GM23338 (cell line): ENCODE results near the gene SF3A1. TPM values are rescaled to one million over a fixed set of nuclear protein-coding genes. Genes with fewer than 3 reads are reported as not detected.

Experiments used
- ATAC-seq: fragments of 200-7000 bp; cut with Tn5 transposase; 3 replicates; pipeline ENCODE4 v1.9.1; 2020
- DNase-seq: peaks from one replicate; pipeline ENCODE4 v3.0.0-alpha.2; 2015; ENCODE audit warnings: low spot score
- H2AFZ ChIP-seq: fragments of 200-600 bp; sonication (generic); 2 replicates; pipeline ENCODE4 v1.8.0; 2016; ENCODE audit warnings: antibody characterized with exemption, mild to moderate bottlenecking, moderate library complexity
- H3F3A ChIP-seq: fragments of 200-600 bp; sonication (generic); replicated peaks from 2 replicates; pipeline ENCODE4 v1.8.0; 2017; ENCODE audit warnings: antibody characterized with exemption, mixed run types, low read depth
- H3K27ac ChIP-seq: fragments of 200-600 bp; sonication (generic); 2 replicates; pipeline ENCODE4 v1.6.1; 2016; ENCODE audit warnings: low read depth
- H3K27me3 ChIP-seq: fragments of 200-600 bp; sonication (generic); 2 replicates; pipeline ENCODE4 v1.8.0; 2016; ENCODE audit warnings: mild to moderate bottlenecking, mixed run types, moderate library complexity; ENCODE audit not compliant: insufficient read depth
- H3K36me3 ChIP-seq: fragments of 200-600 bp; sonication (generic); 2 replicates; pipeline ENCODE4 v1.8.0; 2016; ENCODE audit warnings: mild to moderate bottlenecking; ENCODE audit not compliant: insufficient read depth
- H3K4me1 ChIP-seq: fragments of 200-600 bp; sonication (generic); 2 replicates; pipeline ENCODE4 v1.8.0; 2016; ENCODE audit warnings: mild to moderate bottlenecking, moderate library complexity; ENCODE audit not compliant: insufficient read depth
- H3K4me2 ChIP-seq: fragments of 200-600 bp; sonication (generic); 2 replicates; pipeline ENCODE4 v1.7.1; 2017; ENCODE audit warnings: mixed run types
- H3K4me3 ChIP-seq: fragments of 200-600 bp; sonication (generic); 2 replicates; pipeline ENCODE4 v1.6.1; 2016; ENCODE audit warnings: mixed run types
- H3K79me2 ChIP-seq: fragments of 200-600 bp; sonication (generic); replicated peaks from 2 replicates; pipeline ENCODE4 v1.8.0; 2017; ENCODE audit warnings: mild to moderate bottlenecking; ENCODE audit not compliant: insufficient read depth
- H3K9me2 ChIP-seq: fragments of 200-600 bp; sonication (generic); 2 replicates; pipeline ENCODE4 v1.8.0; 2017; ENCODE audit not compliant: insufficient read depth
- H4K20me1 ChIP-seq: fragments of 200-600 bp; sonication (generic); replicated peaks from 2 replicates; pipeline ENCODE4 v1.8.0; 2017; ENCODE audit warnings: mild to moderate bottlenecking; ENCODE audit not compliant: insufficient read depth
- H3K27ac Mint-ChIP-seq: 2 replicates; pipeline ENCODE4 v1.8.0; 2020; ENCODE audit warnings: inconsistent platforms, mild to moderate bottlenecking, moderate library complexity, mixed read lengths
- H3K27me3 Mint-ChIP-seq: 3 replicates; pipeline ENCODE4 v1.8.0; 2022; ENCODE audit warnings: low read depth, mild to moderate bottlenecking, moderate library complexity, mixed read lengths, inconsistent platforms; ENCODE audit not compliant: insufficient read depth, poor library complexity
- H3K36me3 Mint-ChIP-seq: 3 replicates; pipeline ENCODE4 v1.8.0; 2021; ENCODE audit warnings: low read depth, mild to moderate bottlenecking, inconsistent platforms, moderate library complexity, mixed read lengths
- H3K4me1 Mint-ChIP-seq: 3 replicates; pipeline ENCODE4 v1.8.0; 2020; ENCODE audit warnings: mild to moderate bottlenecking, inconsistent platforms, mixed read lengths
- H3K4me3 Mint-ChIP-seq: 3 replicates; pipeline ENCODE4 v1.8.0; 2021; ENCODE audit warnings: moderate library complexity, mild to moderate bottlenecking, inconsistent platforms, mixed read lengths
- H3K9me3 Mint-ChIP-seq: 3 replicates; pipeline ENCODE4 v1.8.0; 2020; ENCODE audit warnings: moderate library complexity, mild to moderate bottlenecking, inconsistent platforms, mixed read lengths
- CREB1 ChIP-seq: fragments of 250-450 bp; sonication (Bioruptor Pico); IDR thresholded peaks from 2 replicates; pipeline ENCODE4 v1.5.0; 2020; ENCODE audit warnings: low read depth, mild to moderate bottlenecking, moderate library complexity
- EZH2 ChIP-seq: fragments of 200-600 bp; sonication (generic); IDR thresholded peaks from one replicate; pipeline ENCODE4 v1.8.0; 2017; ENCODE audit warnings: antibody characterized with exemption, mild to moderate bottlenecking, low read depth; ENCODE audit not compliant: unreplicated experiment
- JUNB ChIP-seq: IDR thresholded peaks from one replicate; pipeline ENCODE4 v1.6.1; 2016; ENCODE audit warnings: antibody characterized with exemption; ENCODE audit not compliant: unreplicated experiment
- POLR2AphosphoS5 ChIP-seq: IDR thresholded peaks from 2 replicates; pipeline ENCODE4 v1.6.1; 2016; ENCODE audit warnings: antibody characterized with exemption, low read depth
- ZNF114 ChIP-seq: fragments of 250-450 bp; sonication (Bioruptor Pico); IDR thresholded peaks from 2 replicates; pipeline ENCODE4 v1.5.0; 2020; ENCODE audit warnings: mild to moderate bottlenecking, moderate library complexity
- ZNF462 ChIP-seq: fragments of 250-450 bp; sonication (Bioruptor Pico); IDR thresholded peaks from 2 replicates; pipeline ENCODE4 v1.5.0; 2020; ENCODE audit warnings: mild to moderate bottlenecking, moderate library complexity
- polyA plus RNA-seq: library from polyadenylated mRNA; unstranded; fragments of >200 nt; fragmentation: Nextera tagmentation; extraction: Ambion mirVana; gene quantifications from 2 replicates; pipeline ENCODE4 v1.2.1, GENCODE V29; 2016
- total RNA-seq: library from RNA; depleted of rRNA; stranded (reverse); fragments of >200 nt; shearing (Covaris generic); gene quantifications from 2 replicates; pipeline ENCODE4 v1.2.3, GENCODE V29; 2014

The SF3A1 gene
- total and polyA plus RNA-seq, 2 experiments from 2014 or later, result 107 to 108 TPM

GRCh38 chr22:30285176-30285845, 71.4 kb downstream of the SF3A1 start:
- Mint-ChIP-seq H3K4me1 (peaks cover 10% of the 10 kb centered on the region; the same call in 2 of the 3 replicates), H3K27ac (no peak overlapping the region), H3K36me3 (no peaks in the 10 kb centered on the region), H3K27me3 (peaks cover 24% of the 10 kb centered on the region), H3K9me3 (no peaks in the 10 kb centered on the region), H3K4me3 (no peak overlapping the region)
- DNase-seq (no peak), ATAC-seq (no peak)
- Histone ChIP-seq H3K27ac (no peak overlapping the region), H3K4me1 (peaks cover 9% of the 10 kb centered on the region; the same call in 1 of the 2 replicates), H3K9me2 (no peaks in the 10 kb centered on the region), H3K27me3 (peaks cover 7% of the 10 kb centered on the region; the same call in 1 of the 2 replicates), H3K79me2 (no peaks in the 10 kb centered on the region), H3K4me2 (no peak overlapping the region), H3K4me3 (no peak overlapping the region), H4K20me1 (no peaks in the 10 kb centered on the region; the same call in 1 of the 2 replicates), H2AFZ (no peak overlapping the region), H3K36me3 (no peaks in the 10 kb centered on the region), H3F3A (peaks cover 11% of the 10 kb centered on the region)
- no peak for TF ChIP-seq CREB1
- no peak for TF ChIP-seq POLR2AphosphoS5
- TF ChIP-seq ZNF462, result no peak

GRCh38 chr22:30284666-30285065, 72.0 kb downstream of the SF3A1 start:
- Histone ChIP-seq H3K79me2 (no peaks in the 10 kb centered on the region), H3K36me3 (no peaks in the 10 kb centered on the region), H2AFZ (no peak overlapping the region), H3F3A (peaks cover 11% of the 10 kb centered on the region), H3K4me2 (no peak overlapping the region), H3K27me3 (peaks cover 7% of the 10 kb centered on the region; the same call in 1 of the 2 replicates), H3K9me2 (no peaks in the 10 kb centered on the region), H3K4me1 (peaks cover 5% of the 10 kb centered on the region; the same call in 1 of the 2 replicates), H3K4me3 (no peak overlapping the region), H4K20me1 (no peaks in the 10 kb centered on the region; the same call in 1 of the 2 replicates), H3K27ac (no peak overlapping the region)
- Mint-ChIP-seq H3K27ac (no peak overlapping the region), H3K4me3 (no peak overlapping the region), H3K27me3 (peaks cover 20% of the 10 kb centered on the region), H3K4me1 (peaks cover 5% of the 10 kb centered on the region; the same call in 2 of the 3 replicates), H3K9me3 (no peaks in the 10 kb centered on the region), H3K36me3 (no peaks in the 10 kb centered on the region)
- no peak for DNase-seq
- ATAC-seq, result no peak
- TF ChIP-seq ZNF114 (no peak), ZNF462 (no peak), JUNB (no peak), EZH2 (no peak)
